Airway epithelial cell (primary cell): ENCODE measurements around the gene FAM47C. TPM values are rescaled to one million over a fixed set of nuclear protein-coding genes. Genes with fewer than 3 reads are reported as not detected.

Experiments used
- total RNA-seq: library from RNA; depleted of rRNA; stranded (reverse); fragments of >200 nt; gene quantifications from 2 replicates; pipeline ENCODE4 v1.2.3, GENCODE V29; 2015

FAM47C gene
- not detected in 2 replicates for total RNA-seq

DNA sequence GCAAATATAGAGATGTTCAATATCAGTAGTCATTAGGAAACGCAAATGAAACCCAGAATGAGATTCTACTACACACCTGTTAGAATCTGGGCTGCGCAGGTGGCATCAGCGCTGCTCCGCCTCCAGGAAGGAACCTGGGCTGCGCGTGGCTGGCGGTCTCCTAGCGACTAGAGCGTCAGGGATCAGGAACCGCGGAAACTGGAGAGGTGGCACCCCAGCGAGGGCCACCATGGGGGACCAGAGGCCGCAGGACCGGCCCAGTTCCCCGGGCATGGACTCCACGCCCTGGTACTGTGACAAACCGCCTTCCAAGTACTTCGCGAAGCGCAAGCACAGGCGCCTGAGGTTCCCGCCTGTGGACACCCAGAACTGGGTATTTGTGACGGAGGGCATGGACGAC, at the start of gene FAM47C:
TSS of gene FAM47C (plus strand) at position 185 of the 400 bp plus-strand sequence. CDS start at position 230, 45 bp downstream.

